NCI-H69 (cell line): ENCODE results near the gene VIPR2.

ENCODE experiments used
- DNase-seq: peaks from one replicate; lab custom pipeline; 2025; lab: John Stamatoyannopoulos, UW

Gene VIPR2

GRCh38 chr7:159157714-159158113 is 13.0 kb upstream of the VIPR2 start:
- no peak for DNase-seq

GRCh38 chr7:159156436-159157245 is 12.0 kb upstream of the VIPR2 start:
- DNase-seq = no peak

- DNase-seq = no peak
These were observed 10.7 kb upstream of the VIPR2 start for GRCh38 chr7:159155410-159155809.

DNA sequence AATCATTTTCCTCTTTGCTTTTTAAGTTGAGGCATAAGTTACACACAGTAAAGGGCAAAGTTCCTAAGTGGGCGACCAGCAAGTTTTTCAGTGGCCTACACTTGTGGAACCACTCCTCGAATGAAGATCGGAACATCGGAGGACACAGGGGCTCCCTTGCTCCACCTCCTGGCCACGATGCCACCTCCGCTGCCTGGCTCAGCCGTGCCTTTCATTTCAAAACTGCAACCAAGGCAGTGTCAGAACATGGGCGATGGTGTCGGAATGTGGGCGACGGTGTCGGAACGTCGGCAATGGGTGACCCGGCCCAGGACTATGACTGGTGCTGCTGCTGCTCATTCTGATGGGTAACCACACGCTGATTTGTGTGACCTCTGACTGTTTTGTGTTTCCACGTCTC is 9.6 kb upstream of the VIPR2 start:
- no peak for DNase-seq

DNA sequence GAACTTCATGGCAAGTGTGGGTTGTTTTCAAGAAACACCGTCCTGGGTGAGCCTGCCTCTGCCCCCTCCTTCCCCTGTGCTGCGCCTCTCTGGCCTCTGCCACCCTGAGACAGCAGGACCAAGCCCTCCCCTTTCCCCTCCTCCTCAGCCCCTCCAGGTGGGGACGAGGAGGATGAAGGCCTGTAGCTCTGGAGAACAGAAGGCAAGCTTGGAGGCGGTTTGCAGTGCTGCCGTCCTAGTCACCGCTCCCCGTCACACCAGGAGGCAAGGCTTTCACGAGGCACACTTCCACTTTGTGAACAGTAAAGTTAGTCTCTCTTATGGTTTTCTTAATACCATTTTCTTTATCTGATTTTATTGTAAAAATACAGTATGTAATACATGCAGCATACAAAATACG is 8.8 kb upstream of the VIPR2 start:
- no peak for DNase-seq

GRCh38 chr7:159152816-159153215 is 8.1 kb upstream of the VIPR2 start:
- no peak for DNase-seq

DNA sequence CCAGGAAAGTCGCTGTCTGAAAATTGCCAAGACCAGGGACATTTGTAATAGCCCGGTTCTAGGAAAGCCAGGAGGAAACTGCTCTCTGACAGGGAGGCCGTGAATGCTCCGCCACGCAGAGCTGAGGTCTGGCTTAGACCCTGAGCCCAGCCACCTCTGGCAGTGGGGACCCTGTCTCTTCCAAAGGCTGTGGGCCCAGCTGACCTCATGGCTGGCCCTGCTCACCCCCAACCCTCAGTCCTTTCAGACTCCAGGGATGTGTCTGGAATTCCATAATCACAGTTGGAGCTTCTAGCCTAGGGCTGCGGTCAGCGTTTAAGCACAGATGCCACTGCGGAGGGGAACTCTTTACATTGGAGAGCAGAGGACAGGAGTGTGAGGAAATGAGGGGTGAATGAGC is 6.6 kb upstream of the VIPR2 start:
- no peak for DNase-seq

- DNase-seq = no peak
These were observed 4.8 kb upstream of the VIPR2 start for GRCh38 chr7:159149488-159149887.

DNA sequence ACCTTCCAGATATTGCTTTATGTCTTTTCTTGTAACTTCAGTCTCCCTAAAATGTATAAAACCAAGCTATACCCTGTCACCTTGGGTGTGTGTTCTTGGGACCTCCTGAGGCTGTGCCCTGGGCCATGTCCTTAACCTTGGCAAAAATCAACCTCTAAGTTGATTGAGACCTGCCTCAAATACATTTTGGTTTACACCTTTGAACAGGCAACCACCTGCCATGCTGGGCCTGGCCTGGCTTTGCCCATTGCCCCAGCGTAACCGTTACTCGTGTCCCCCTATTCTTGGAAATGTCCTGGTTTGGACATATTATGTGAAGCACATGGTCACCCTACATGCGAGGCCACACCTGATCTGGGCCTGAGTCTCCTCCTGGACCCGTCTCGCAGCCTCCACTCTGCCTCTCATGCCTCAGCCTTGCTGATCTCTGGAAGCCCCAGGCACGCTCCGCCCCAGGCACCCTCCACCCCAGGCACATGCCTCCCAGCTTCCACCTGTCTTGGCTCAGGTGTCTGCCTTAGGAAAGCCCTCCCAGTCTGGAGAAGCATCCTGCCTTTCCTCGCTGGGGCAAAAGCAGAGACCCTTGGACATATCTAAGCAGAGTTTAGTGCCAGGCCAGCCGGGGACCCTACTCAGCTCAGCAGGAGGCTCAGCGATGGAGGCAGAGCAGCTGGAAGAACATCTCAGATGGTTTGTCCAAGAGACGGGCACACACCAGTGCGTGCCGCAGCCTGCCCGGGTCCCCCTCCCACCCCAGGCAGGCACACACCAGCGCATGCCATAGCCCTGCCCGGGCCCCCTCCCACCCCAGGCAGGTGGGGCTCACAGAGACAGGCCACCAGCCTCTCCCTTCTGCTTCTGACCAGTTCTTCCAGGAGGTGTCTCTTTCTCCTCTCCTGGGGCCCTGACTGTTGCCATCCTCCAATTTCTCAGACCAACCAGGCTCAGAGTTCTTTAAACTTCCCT is 4.0 kb upstream of the VIPR2 start:
- no peak for DNase-seq

GRCh38 chr7:159147687-159148086 is 3.0 kb upstream of the VIPR2 start:
- DNase-seq = no peak

- DNase-seq = no peak
These were observed 2.6 kb upstream of the VIPR2 start for GRCh38 chr7:159147246-159147645.

DNA sequence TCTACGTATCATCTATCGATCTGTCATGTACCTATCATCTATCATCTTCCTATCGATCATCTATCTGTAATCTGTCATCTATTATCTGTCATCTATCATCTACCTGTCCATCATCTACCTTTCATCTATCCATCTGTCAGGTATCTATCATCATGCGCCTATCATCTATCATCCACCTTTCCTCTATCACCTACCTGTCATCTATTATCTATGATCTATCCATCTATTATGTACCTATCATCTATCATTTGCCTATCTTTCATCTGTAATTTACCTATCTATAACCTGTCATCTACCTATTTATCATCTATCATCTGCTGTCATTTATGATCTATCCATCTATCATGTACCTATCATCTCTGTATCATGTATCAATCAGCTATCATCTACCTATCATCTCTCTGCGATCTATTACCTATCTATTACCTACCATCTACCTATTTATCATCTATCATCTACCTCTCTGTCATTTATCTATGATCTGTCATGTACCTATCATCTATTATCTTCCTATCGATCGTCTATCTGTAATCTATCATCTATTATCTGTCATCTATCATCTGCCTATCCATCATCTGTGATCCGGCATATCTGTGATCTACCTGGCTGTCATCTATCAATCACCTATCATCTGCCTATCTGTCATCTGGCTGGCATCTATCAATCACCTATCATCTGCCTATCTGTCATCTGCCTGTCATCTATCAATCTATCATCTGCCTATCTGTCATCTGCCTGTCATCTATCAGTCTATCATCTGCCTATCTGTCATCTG is 1.6 kb upstream of the VIPR2 start:
- DNase-seq = no peak

- no peak for DNase-seq
These were observed 806 bp upstream of the VIPR2 start for GRCh38 chr7:159145490-159145855.

DNA sequence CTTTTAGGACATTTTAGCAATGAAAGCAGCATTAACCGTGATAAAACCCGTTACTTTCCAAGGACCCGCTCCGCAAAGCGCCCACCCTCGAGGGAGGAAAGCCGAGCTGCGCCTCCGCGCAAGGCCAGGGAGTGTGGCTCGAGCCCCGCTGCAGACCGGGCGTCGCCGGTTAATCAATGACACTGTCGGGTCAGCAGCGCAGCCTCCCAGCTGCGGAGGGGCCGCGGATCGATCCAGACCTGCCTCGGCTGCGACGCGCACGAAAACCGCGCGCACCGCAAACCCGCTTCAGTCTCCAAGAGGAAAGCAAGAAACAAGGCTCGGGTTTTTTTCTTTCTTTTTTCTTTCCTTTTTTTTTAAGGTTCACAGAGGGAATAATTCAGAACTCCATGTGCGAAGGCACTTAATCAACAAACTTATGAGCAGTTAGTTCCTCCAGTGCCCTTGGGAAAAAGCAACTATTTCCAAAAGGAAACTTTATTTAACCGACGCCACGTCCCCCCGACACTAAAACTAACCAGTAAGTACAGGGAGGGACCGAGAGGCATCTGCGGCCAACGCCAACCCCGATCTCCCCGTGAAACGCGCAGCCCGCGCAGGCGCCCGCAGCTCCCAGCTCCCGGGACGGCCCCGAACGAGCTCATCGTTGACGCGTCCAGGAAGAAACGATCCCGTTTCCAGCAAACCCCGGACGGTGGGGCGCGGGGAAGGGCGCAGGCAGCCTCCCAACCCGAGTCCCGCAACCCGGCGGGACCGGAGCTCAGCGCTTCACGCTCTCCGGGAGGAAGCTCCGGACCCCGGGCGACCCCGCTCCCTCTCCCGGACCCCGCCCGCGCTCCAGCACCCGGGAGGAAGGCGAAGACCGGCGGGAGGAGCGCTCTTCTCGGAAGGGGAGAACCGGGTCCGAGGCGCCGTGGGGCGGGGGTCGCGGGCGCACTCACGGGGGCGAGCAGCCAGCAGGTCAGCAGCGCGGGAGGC is 598 bp downstream of the VIPR2 start:
- no peak for DNase-seq

- no peak for DNase-seq
These were observed 1.9 kb downstream of the VIPR2 start for GRCh38 chr7:159142730-159143129.

- DNase-seq = no peak
These were observed 2.5 kb downstream of the VIPR2 start for GRCh38 chr7:159142199-159142598.

DNA sequence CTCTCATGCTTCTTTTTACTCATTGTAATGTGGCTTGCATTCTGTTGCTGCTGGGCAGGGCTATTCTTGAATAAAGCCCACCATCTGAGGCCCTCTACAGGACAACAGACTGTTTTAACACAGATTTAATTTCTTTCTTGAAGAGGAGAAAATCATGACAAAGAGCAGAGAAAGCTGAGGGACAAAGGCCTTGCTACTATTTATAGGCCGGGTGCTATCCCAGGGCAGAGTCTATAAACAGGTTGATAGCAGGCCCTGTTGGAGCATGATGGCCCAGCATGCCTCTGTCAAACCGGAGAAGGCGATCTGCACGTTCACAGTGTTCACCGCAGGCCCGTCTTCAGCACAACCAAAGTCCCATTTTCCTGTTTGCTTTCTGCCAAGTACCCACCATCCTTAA is 3.0 kb downstream of the VIPR2 start:
- no peak for DNase-seq

GRCh38 chr7:159141167-159141566 is 3.5 kb downstream of the VIPR2 start:
- DNase-seq = no peak

DNA sequence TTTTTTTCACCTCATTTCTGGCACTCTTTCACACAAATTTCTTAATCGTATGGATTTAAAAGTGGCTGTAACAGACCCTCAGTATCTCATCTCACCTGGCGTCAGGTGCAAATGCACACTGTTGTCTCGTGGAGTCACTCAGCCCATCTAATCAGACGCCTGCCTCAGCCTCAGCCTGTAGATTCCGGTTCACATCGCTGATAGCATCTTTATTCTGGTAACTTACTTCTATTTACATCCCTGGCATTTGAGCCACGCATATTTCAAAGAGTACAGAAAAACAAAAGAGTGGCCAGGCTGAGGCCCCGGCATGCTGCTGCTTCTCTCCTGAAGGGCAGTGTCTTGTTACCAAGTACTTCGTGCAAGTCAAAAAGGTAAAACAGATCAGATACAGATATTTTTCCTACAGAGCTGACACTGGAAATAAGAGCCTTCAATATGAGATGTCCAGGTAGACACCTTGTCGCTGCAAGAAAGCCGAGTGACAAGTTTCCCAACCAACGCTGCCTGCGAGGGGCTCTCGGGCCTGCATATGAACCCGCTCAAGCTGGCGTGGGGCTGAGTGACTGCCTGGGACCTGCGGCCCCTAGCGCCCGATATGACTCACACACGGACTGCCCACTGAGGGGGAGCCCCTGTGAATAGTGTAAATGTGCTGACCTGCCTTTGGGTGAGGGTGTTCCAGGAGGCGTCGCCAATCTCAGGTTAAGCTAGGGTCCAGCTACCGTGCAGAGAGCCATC is 4.3 kb downstream of the VIPR2 start:
- no peak for DNase-seq

GRCh38 chr7:159139639-159140038 is 5.0 kb downstream of the VIPR2 start:
- DNase-seq = no peak
